GM23338 (cell line): ENCODE results near the gene DMGDH.

Experiments used
- CREB1 ChIP-seq: fragments of 250-450 bp; sonication (Bioruptor Pico); IDR thresholded peaks from 2 replicates; pipeline ENCODE4 v1.5.0; 2020; ENCODE audit warnings: low read depth, mild to moderate bottlenecking, moderate library complexity
- EZH2 ChIP-seq: fragments of 200-600 bp; sonication (generic); IDR thresholded peaks from one replicate; pipeline ENCODE4 v1.8.0; 2017; ENCODE audit warnings: antibody characterized with exemption, mild to moderate bottlenecking, low read depth; ENCODE audit not compliant: unreplicated experiment
- EZH2phosphoT487 ChIP-seq: fragments of 200-600 bp; sonication (generic); IDR thresholded peaks from one replicate; pipeline ENCODE4 v1.8.1; 2018; ENCODE audit warnings: antibody characterized with exemption; ENCODE audit not compliant: unreplicated experiment
- JUNB ChIP-seq: IDR thresholded peaks from one replicate; pipeline ENCODE4 v1.6.1; 2016; ENCODE audit warnings: antibody characterized with exemption; ENCODE audit not compliant: unreplicated experiment
- POLR2AphosphoS5 ChIP-seq: IDR thresholded peaks from 2 replicates; pipeline ENCODE4 v1.6.1; 2016; ENCODE audit warnings: antibody characterized with exemption, low read depth
- ZNF114 ChIP-seq: fragments of 250-450 bp; sonication (Bioruptor Pico); IDR thresholded peaks from 2 replicates; pipeline ENCODE4 v1.5.0; 2020; ENCODE audit warnings: mild to moderate bottlenecking, moderate library complexity
- TF ChIP-seq, protein P1 (sequence below), 2 experiments: fragments of 200-600 bp in 1 of 2; sonication (generic) in 1 of 2; conservative IDR thresholded peaks; 2 replicates each; pipeline versions ENCODE4 v1.5.1 to v1.6.1; 2016 to 2017; ENCODE audit warnings: antibody characterized with exemption in 2 of 2, low read depth in 2 of 2, mild to moderate bottlenecking in 2 of 2, moderate library complexity in 1 of 2
- TF ChIP-seq, protein P2 (sequence below): IDR thresholded peaks from one replicate; pipeline ENCODE4 v1.6.1; 2018; ENCODE audit warnings: antibody characterized with exemption; ENCODE audit not compliant: unreplicated experiment
- TF ChIP-seq, protein P3 (sequence below): IDR thresholded peaks from 2 replicates; pipeline ENCODE4 v1.6.1; 2016; ENCODE audit warnings: antibody characterized with exemption

DNA sequence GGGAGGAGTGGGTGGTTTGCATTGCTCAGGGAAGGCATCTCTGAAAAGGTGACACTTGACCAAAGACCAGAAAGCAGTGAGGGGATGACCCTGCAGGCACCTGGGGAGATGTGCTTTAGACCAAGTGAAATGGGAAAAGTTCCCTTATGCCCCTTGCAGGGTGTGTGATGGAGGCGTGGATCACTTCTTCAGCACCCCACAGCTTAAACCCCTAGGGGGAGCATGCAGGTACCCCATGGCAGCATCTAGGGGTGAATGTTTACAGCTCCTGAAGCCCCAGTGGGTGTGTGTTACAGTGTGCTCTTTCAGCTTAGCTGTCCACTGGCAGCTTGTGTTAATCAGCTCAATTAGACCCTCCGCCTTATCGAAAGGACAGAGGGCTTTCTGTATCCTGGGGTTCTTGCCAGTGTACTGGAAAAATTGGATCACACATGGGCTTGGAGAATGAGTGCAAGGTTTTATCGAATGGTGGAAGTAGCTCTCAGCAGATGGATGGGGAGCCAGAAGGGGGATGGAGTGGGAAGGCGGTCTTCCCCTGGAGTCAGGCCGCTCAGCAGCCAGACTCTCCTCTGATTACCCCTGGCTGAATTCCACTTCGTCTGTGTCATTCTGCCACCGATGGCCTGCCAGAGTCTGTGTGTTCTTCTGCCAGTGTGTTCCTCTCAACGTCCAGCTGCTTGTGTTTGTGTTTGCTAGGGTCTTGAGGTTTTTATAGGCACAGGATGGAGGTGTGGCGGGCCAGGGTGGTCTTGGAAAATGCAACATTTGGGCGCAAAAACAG is 6.4 kb upstream of the DMGDH start:
- TF ChIP-seq, protein P1, sequence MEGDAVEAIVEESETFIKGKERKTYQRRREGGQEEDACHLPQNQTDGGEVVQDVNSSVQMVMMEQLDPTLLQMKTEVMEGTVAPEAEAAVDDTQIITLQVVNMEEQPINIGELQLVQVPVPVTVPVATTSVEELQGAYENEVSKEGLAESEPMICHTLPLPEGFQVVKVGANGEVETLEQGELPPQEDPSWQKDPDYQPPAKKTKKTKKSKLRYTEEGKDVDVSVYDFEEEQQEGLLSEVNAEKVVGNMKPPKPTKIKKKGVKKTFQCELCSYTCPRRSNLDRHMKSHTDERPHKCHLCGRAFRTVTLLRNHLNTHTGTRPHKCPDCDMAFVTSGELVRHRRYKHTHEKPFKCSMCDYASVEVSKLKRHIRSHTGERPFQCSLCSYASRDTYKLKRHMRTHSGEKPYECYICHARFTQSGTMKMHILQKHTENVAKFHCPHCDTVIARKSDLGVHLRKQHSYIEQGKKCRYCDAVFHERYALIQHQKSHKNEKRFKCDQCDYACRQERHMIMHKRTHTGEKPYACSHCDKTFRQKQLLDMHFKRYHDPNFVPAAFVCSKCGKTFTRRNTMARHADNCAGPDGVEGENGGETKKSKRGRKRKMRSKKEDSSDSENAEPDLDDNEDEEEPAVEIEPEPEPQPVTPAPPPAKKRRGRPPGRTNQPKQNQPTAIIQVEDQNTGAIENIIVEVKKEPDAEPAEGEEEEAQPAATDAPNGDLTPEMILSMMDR (conservative IDR thresholded peaks at IDR 0.05; ENCODE audit: low read depth in 2 of 2): peak; percentile 17 to 38; a peak in 3 of 4 replicates
- TF ChIP-seq POLR2AphosphoS5: no peak
- TF ChIP-seq JUNB: no peak
- TF ChIP-seq, protein P2, sequence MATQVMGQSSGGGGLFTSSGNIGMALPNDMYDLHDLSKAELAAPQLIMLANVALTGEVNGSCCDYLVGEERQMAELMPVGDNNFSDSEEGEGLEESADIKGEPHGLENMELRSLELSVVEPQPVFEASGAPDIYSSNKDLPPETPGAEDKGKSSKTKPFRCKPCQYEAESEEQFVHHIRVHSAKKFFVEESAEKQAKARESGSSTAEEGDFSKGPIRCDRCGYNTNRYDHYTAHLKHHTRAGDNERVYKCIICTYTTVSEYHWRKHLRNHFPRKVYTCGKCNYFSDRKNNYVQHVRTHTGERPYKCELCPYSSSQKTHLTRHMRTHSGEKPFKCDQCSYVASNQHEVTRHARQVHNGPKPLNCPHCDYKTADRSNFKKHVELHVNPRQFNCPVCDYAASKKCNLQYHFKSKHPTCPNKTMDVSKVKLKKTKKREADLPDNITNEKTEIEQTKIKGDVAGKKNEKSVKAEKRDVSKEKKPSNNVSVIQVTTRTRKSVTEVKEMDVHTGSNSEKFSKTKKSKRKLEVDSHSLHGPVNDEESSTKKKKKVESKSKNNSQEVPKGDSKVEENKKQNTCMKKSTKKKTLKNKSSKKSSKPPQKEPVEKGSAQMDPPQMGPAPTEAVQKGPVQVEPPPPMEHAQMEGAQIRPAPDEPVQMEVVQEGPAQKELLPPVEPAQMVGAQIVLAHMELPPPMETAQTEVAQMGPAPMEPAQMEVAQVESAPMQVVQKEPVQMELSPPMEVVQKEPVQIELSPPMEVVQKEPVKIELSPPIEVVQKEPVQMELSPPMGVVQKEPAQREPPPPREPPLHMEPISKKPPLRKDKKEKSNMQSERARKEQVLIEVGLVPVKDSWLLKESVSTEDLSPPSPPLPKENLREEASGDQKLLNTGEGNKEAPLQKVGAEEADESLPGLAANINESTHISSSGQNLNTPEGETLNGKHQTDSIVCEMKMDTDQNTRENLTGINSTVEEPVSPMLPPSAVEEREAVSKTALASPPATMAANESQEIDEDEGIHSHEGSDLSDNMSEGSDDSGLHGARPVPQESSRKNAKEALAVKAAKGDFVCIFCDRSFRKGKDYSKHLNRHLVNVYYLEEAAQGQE: no peak
- no peak for TF ChIP-seq EZH2
- TF ChIP-seq EZH2phosphoT487: no peak
- no peak for TF ChIP-seq CREB1
- no peak for TF ChIP-seq ZNF114
- TF ChIP-seq, protein P3, sequence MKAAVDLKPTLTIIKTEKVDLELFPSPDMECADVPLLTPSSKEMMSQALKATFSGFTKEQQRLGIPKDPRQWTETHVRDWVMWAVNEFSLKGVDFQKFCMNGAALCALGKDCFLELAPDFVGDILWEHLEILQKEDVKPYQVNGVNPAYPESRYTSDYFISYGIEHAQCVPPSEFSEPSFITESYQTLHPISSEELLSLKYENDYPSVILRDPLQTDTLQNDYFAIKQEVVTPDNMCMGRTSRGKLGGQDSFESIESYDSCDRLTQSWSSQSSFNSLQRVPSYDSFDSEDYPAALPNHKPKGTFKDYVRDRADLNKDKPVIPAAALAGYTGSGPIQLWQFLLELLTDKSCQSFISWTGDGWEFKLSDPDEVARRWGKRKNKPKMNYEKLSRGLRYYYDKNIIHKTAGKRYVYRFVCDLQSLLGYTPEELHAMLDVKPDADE: no peak
